Measurements from ENCODE around the gene ITPR2.

GRCh38 chr12:26606911-26607310 is 226.1 kb downstream of the ITPR2 start:
- TF ChIP-seq, protein P1, sequence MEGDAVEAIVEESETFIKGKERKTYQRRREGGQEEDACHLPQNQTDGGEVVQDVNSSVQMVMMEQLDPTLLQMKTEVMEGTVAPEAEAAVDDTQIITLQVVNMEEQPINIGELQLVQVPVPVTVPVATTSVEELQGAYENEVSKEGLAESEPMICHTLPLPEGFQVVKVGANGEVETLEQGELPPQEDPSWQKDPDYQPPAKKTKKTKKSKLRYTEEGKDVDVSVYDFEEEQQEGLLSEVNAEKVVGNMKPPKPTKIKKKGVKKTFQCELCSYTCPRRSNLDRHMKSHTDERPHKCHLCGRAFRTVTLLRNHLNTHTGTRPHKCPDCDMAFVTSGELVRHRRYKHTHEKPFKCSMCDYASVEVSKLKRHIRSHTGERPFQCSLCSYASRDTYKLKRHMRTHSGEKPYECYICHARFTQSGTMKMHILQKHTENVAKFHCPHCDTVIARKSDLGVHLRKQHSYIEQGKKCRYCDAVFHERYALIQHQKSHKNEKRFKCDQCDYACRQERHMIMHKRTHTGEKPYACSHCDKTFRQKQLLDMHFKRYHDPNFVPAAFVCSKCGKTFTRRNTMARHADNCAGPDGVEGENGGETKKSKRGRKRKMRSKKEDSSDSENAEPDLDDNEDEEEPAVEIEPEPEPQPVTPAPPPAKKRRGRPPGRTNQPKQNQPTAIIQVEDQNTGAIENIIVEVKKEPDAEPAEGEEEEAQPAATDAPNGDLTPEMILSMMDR (IDR thresholded peaks at IDR 0.05; ENCODE audit: insufficient read depth, low read length): no peak
- TF ChIP-seq POLR2AphosphoS5 (IDR thresholded peaks at IDR 0.05; ENCODE audit: low read depth): no peak

Data from HL-60 (cell line).